Gastrocnemius medialis (tissue), 4 donors: ENCODE measurements around the gene AP5Z1. TPM values are rescaled to one million over a fixed set of nuclear protein-coding genes. Genes with fewer than 3 reads are reported as not detected.

Experiments used
- ATAC-seq, 2 donors: fragments of 150-250 bp; one replicate each; pipeline ENCODE4 v1.9.1; 2016
- DNase-seq, 2 donors: peaks; one replicate each; pipeline ENCODE4 v3.0.0-alpha.2; 2019
- H3K27ac ChIP-seq, 4 donors: fragments of 200-600 bp; sonication (generic); 1 replicate in 1 of 4; 2 replicates in 3 of 4; pipeline ENCODE4 v1.5.1; 2016 to 2018; ENCODE audit warnings: mild to moderate bottlenecking in 2 of 4, moderate library complexity in 1 of 4
- H3K27me3 ChIP-seq, 3 donors: fragments of 200-600 bp; sonication (generic) in 2 of 3; 1 replicate in 1 of 3; 2 replicates in 2 of 3; pipeline versions ENCODE4 v1.5.1 to v1.6.0; 2016 to 2019; ENCODE audit warnings: mild to moderate bottlenecking in 1 of 3, moderate library complexity in 1 of 3
- H3K36me3 ChIP-seq, 2 donors: fragments of 200-600 bp; sonication (generic) in 1 of 2; one replicate each; pipeline ENCODE4 v1.5.1; 2017 to 2018
- H3K4me1 ChIP-seq, 2 donors: fragments of 200-600 bp; sonication (generic) in 1 of 2; one replicate each; pipeline ENCODE4 v1.5.1; 2016 to 2017; ENCODE audit warnings: mild to moderate bottlenecking in 2 of 2
- H3K4me3 ChIP-seq, 4 donors: fragments of 200-600 bp; sonication (generic) in 3 of 4; 1 replicate in 1 of 4; 2 replicates in 3 of 4; pipeline ENCODE4 v1.5.1; 2016 to 2019; ENCODE audit warnings: mild to moderate bottlenecking in 2 of 4
- H3K9me3 ChIP-seq, 3 donors: fragments of 200-600 bp; sonication (generic) in 2 of 3; 1 replicate in 1 of 3; 2 replicates in 2 of 3; pipeline ENCODE4 v1.5.1; 2016 to 2019
- CTCF ChIP-seq, 5 experiments: fragments of 450-650 bp in 3 of 5; fragments of 200-600 bp in 2 of 5; sonication (generic) in 2 of 5; IDR thresholded peaks in 4 of 5; conservative IDR thresholded peaks in 1 of 5; 1 replicate in 4 of 5; 2 replicates in 1 of 5; pipeline ENCODE4 v1.5.1; 2016 to 2019; ENCODE audit warnings: antibody characterized with exemption in 5 of 5, mild to moderate bottlenecking in 3 of 5, moderate library complexity in 3 of 5
- POLR2A ChIP-seq, 2 donors: fragments of 450-650 bp; IDR thresholded peaks; one replicate each; pipeline ENCODE4 v1.6.1; 2017; ENCODE audit warnings: antibody characterized with exemption in 2 of 2, mild to moderate bottlenecking in 2 of 2, moderate library complexity in 2 of 2
- in situ Hi-C, 4 donors: fragments of 200-750 bp; cut with MboI; loops; one replicate each; pipeline versions ENCODE4 v1.15.0 to v1.8.0; 2017; ENCODE audit warnings: low sequenced_read_pairs in 4 of 4
- intact Hi-C: fragments of 100-400 bp; cut with DNase I; formaldehyde crosslinking; loops from one replicate; pipeline ENCODE4 v1.15.1; 2023; ENCODE audit warnings: low total_unique reads
- total RNA-seq, 4 donors: library from RNA; depleted of rRNA; stranded (reverse); fragments of >200 nt; gene quantifications; one replicate each; pipeline versions ENCODE4 v1.1.0 to v1.2.3, GENCODE V29; 2016

Gene AP5Z1
- total RNA-seq, 4 donors from 2014 or later = 10.2 to 18.1 (median 14.6) TPM

- Histone ChIP-seq H3K27me3 (no peaks in the 10 kb centered on the region), H3K4me1 (peaks cover 0 to under 1% of the 10 kb centered on the region in 2 donors), H3K27ac (no peak overlapping the region), H3K9me3 (no peaks in the 10 kb centered on the region), H3K36me3 (no peaks in the 10 kb centered on the region), H3K4me3 (no peak overlapping the region)
- intact Hi-C loops = no loop called here
- in situ Hi-C loops = loop anchor here in 1 of 4 donors (10.0 kb wide), 1 partner anchor 281 kb away; no protein-coding TSS in a partner anchor
- ATAC-seq (no peak), DNase-seq (no peak)
- TF ChIP-seq CTCF (IDR thresholded peaks at IDR 0.05 in 4 of 5, conservative IDR thresholded peaks at IDR 0.05 in 1 of 5) (no peak), POLR2A (IDR thresholded peaks at IDR 0.05) (no peak)
Observed at GRCh38 chr7:4803397-4804241, 28.2 kb downstream of the AP5Z1 start.

- intact Hi-C loops = no loop called here
- H3K36me3 ChIP-seq = no peaks in the 10 kb centered on the region
- H3K9me3 ChIP-seq = no peaks in the 10 kb centered on the region
- in situ Hi-C loops = loop anchor here in 1 of 4 donors (10.0 kb wide), 1 partner anchor 279 kb away; no protein-coding TSS in a partner anchor
- ATAC-seq = no peak
- TF ChIP-seq POLR2A (IDR thresholded peaks at IDR 0.05) (no peak), CTCF (IDR thresholded peaks at IDR 0.05 in 4 of 5, conservative IDR thresholded peaks at IDR 0.05 in 1 of 5) (no peak)
- no peaks in the 10 kb centered on the region for H3K4me1 ChIP-seq
- H3K27me3 ChIP-seq = no peaks in the 10 kb centered on the region
- H3K4me3 ChIP-seq = no peak overlapping the region
- no peak for DNase-seq
- H3K27ac ChIP-seq = no peak overlapping the region
Observed at GRCh38 chr7:4805110-4805983, 29.9 kb downstream of the AP5Z1 start.

GRCh38 chr7:4805984-4806300, 30.5 kb downstream of the AP5Z1 start:
- TF ChIP-seq POLR2A (IDR thresholded peaks at IDR 0.05) (no peak), CTCF (IDR thresholded peaks at IDR 0.05 in 4 of 5, conservative IDR thresholded peaks at IDR 0.05 in 1 of 5) (no peak)
- in situ Hi-C loops = loop anchor here in 1 of 4 donors (10.0 kb wide), 1 partner anchor 279 kb away; no protein-coding TSS in a partner anchor
- ATAC-seq (no peak), DNase-seq (no peak)
- H3K4me3 ChIP-seq = no peak overlapping the region
- H3K27ac ChIP-seq = no peak overlapping the region
- intact Hi-C loops = no loop called here
- H3K27me3 ChIP-seq = no peaks in the 10 kb centered on the region
- H3K36me3 ChIP-seq = no peaks in the 10 kb centered on the region
- H3K9me3 ChIP-seq = no peaks in the 10 kb centered on the region
- H3K4me1 ChIP-seq = no peaks in the 10 kb centered on the region

- ATAC-seq = peak in 1 of 2 donors; percentile 51
- H3K4me3 ChIP-seq = no peak overlapping the region
- H3K9me3 ChIP-seq = no peaks in the 10 kb centered on the region
- intact Hi-C loops (no loop called here), in situ Hi-C loops (loop anchor here in 1 of 4 donors (10.0 kb wide), 1 partner anchor 278 kb away; no protein-coding TSS in a partner anchor)
- no peaks in the 10 kb centered on the region for H3K4me1 ChIP-seq
- H3K27ac ChIP-seq = peak overlapping the region in 1 of 4 donors; percentile 63
- no peak for DNase-seq
- no peaks in the 10 kb centered on the region for H3K27me3 ChIP-seq
- TF ChIP-seq CTCF (IDR thresholded peaks at IDR 0.05 in 4 of 5, conservative IDR thresholded peaks at IDR 0.05 in 1 of 5) (no peak), POLR2A (IDR thresholded peaks at IDR 0.05) (no peak)
- H3K36me3 ChIP-seq = no peaks in the 10 kb centered on the region
Observed at GRCh38 chr7:4806983-4807597, 31.7 kb downstream of the AP5Z1 start.
